CD4-positive, alpha-beta T cell (primary cell): Measurements from ENCODE around the gene GRM8. TPM values are rescaled to one million over a fixed set of nuclear protein-coding genes. Genes with fewer than 3 reads are reported as not detected.

ENCODE experiments used
- ATAC-seq: fragments of 200-7000 bp; cut with Tn5 transposase; one replicate; pipeline ENCODE4 v1.10.0; 2022; ENCODE audit warnings: mild to moderate bottlenecking; ENCODE audit not compliant: poor library complexity
- CTCF ChIA-PET: fragments of 350-600 bp; sonication (Branson Sonifier 250); formaldehyde crosslinking; loops from one replicate; lab custom pipeline; 2021; ENCODE audit warnings: antibody characterized with exemption, inconsistent platforms; lab: Charles Lee
- POLR2A ChIA-PET: fragments of 350-600 bp; sonication (Branson Sonifier 250); formaldehyde crosslinking; loops from one replicate; lab custom pipeline; 2021; ENCODE audit warnings: antibody characterized with exemption, inconsistent platforms; lab: Charles Lee
- DNase-seq, 14 experiments: peaks; one replicate each; pipeline ENCODE4 v3.0.0-alpha.2; 2013 to 2020; ENCODE audit warnings: mixed read lengths in 2 of 14
- H3K27ac ChIP-seq, 2 donors: one replicate each; pipeline versions ENCODE4 v1.5.1 to v1.7.0; 2013; ENCODE audit warnings: low read length in 2 of 2, low read depth in 1 of 2, mild to moderate bottlenecking in 1 of 2
- H3K27me3 ChIP-seq, 2 experiments: 1 replicate in 1 of 2; 2 replicates in 1 of 2; pipeline versions ENCODE4 v1.6.1 to v1.7.0; 2013; ENCODE audit warnings: low read length in 2 of 2, control low read depth in 1 of 2, mild to moderate bottlenecking in 1 of 2, moderate library complexity in 1 of 2; ENCODE audit not compliant: insufficient read depth in 2 of 2, control insufficient read depth in 1 of 2
- H3K36me3 ChIP-seq: one replicate; pipeline ENCODE4 v1.6.1; 2013; ENCODE audit warnings: low read length, control low read depth; ENCODE audit not compliant: insufficient read depth
- H3K4me1 ChIP-seq: one replicate; pipeline ENCODE4 v1.6.1; 2013; ENCODE audit warnings: low read length, control low read depth; ENCODE audit not compliant: insufficient read depth
- H3K4me3 ChIP-seq: one replicate; pipeline ENCODE4 v1.5.1; 2013; ENCODE audit warnings: mild to moderate bottlenecking, low read length, moderate library complexity
- H3K9me3 ChIP-seq, 2 experiments: 1 replicate in 1 of 2; 2 replicates in 1 of 2; pipeline versions ENCODE4 v1.6.1 to v1.7.0; 2013; ENCODE audit warnings: low read length in 2 of 2, mild to moderate bottlenecking in 2 of 2, control low read depth in 1 of 2, moderate library complexity in 1 of 2; ENCODE audit not compliant: control insufficient read depth in 1 of 2, insufficient read depth in 1 of 2
- H3K27ac Mint-ChIP-seq: one replicate; pipeline ENCODE4 v1.8.0; 2020; ENCODE audit warnings: mixed read lengths
- H3K27me3 Mint-ChIP-seq: one replicate; pipeline ENCODE4 v1.8.0; 2021; ENCODE audit warnings: mixed read lengths
- H3K36me3 Mint-ChIP-seq: one replicate; pipeline ENCODE4 v1.8.0; 2021; ENCODE audit warnings: low read depth, mixed read lengths
- H3K4me1 Mint-ChIP-seq: one replicate; pipeline ENCODE4 v1.8.0; 2021; ENCODE audit warnings: low read depth, mixed read lengths
- H3K4me3 Mint-ChIP-seq: one replicate; pipeline ENCODE4 v1.8.0; 2020; ENCODE audit warnings: mild to moderate bottlenecking, mixed read lengths
- H3K9me3 Mint-ChIP-seq: one replicate; pipeline ENCODE4 v1.8.0; 2020; ENCODE audit warnings: mixed read lengths
- intact Hi-C, 2 experiments: fragments of 100-400 bp; cut with DNase I in 1 of 2; cut with micrococcal nuclease in 1 of 2; formaldehyde crosslinking; loops; one replicate each; pipeline versions ENCODE4 v1.15.1 to v1.9.0; 2023 to 2025; cut with DNase I, micrococcal nuclease
- total RNA-seq, 174 experiments: library from RNA in 2 of 174; stranded (reverse) in 2 of 174; gene quantifications; one replicate each; pipeline ENCODE4 v1.2.3 and lab custom pipeline; 2021 to 2026
- TF ChIP-seq, protein P1 (sequence below): fragments of 200-600 bp; IDR thresholded peaks from one replicate; pipeline ENCODE4 v1.8.0; 2022; ENCODE audit warnings: antibody characterized with exemption, mild to moderate bottlenecking

GRM8 gene
- total RNA-seq, 2 experiments from 2014 or later, result not detected

DNA sequence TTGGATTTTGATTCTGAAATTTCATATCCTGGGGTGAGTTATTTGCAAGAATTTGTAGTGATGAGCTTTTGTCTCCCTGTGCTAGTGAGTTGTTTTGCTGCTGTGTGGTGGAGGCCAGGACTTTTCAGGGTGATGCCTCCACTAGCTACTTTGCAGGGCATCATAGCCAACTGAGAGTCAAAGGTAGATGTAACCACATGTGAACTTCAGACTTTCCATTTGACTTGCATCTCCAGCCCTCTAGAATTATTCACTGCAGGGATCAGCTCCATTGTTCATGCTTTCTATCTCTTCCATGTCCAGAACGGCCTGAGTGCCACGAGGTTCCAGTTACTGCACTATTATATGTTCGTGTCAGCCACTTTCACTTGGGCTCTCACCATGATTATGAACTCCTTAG, 534.3 kb downstream of the GRM8 start:
- H3K4me1 ChIP-seq, result no peaks in the 10 kb centered on the region
- ChIA-PET POLR2A (no interaction called here), CTCF (no interaction called here)
- no peak for DNase-seq
- H3K27me3 ChIP-seq, result no peaks in the 10 kb centered on the region
- H3K27ac ChIP-seq, result no peak overlapping the region
- no peak overlapping the region for H3K4me3 Mint-ChIP-seq
- no peaks in the 10 kb centered on the region for H3K9me3 Mint-ChIP-seq
- TF ChIP-seq, protein P1, sequence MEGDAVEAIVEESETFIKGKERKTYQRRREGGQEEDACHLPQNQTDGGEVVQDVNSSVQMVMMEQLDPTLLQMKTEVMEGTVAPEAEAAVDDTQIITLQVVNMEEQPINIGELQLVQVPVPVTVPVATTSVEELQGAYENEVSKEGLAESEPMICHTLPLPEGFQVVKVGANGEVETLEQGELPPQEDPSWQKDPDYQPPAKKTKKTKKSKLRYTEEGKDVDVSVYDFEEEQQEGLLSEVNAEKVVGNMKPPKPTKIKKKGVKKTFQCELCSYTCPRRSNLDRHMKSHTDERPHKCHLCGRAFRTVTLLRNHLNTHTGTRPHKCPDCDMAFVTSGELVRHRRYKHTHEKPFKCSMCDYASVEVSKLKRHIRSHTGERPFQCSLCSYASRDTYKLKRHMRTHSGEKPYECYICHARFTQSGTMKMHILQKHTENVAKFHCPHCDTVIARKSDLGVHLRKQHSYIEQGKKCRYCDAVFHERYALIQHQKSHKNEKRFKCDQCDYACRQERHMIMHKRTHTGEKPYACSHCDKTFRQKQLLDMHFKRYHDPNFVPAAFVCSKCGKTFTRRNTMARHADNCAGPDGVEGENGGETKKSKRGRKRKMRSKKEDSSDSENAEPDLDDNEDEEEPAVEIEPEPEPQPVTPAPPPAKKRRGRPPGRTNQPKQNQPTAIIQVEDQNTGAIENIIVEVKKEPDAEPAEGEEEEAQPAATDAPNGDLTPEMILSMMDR, result no peak
- ATAC-seq, result no peak
- H3K36me3 ChIP-seq, result no peaks in the 10 kb centered on the region
- no peaks in the 10 kb centered on the region for H3K36me3 Mint-ChIP-seq
- no peaks in the 10 kb centered on the region for H3K4me1 Mint-ChIP-seq
- H3K4me3 ChIP-seq, result no peak overlapping the region
- no peaks in the 10 kb centered on the region for H3K9me3 ChIP-seq
- intact Hi-C loops, result no loop called here
- H3K27me3 Mint-ChIP-seq, result no peaks in the 10 kb centered on the region
- H3K27ac Mint-ChIP-seq, result no peak overlapping the region

DNA sequence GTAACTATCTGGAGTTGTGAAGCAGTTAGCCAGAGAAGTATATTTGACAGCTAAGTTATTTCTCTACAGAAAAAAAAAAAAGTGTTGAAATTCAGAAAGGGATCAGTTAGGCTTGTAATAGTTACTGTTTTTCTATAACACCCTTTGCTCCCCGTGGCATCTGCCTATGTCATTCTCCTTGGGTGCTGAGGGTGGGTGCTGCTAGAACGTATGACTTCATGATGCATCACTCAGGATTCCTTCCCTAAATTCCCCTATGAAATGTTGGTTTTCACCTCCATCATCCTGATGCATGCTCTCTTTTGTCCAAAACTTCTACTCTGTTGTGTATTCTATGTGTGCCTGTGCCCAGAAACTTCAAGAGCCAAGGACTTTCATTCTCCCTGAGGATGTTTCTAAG, 536.4 kb downstream of the GRM8 start:
- ChIA-PET POLR2A (no interaction called here), CTCF (no interaction called here)
- H3K9me3 ChIP-seq, result no peaks in the 10 kb centered on the region
- no peaks in the 10 kb centered on the region for H3K27me3 Mint-ChIP-seq
- TF ChIP-seq, protein P1, result no peak
- H3K27me3 ChIP-seq, result no peaks in the 10 kb centered on the region
- DNase-seq (no peak), ATAC-seq (no peak)
- H3K4me3 ChIP-seq, result no peak overlapping the region
- peaks cover 2% of the 10 kb centered on the region for H3K9me3 Mint-ChIP-seq
- intact Hi-C loops, result no loop called here
- H3K4me3 Mint-ChIP-seq, result no peak overlapping the region
- no peaks in the 10 kb centered on the region for H3K36me3 ChIP-seq
- H3K4me1 ChIP-seq, result no peaks in the 10 kb centered on the region
- H3K27ac Mint-ChIP-seq, result no peak overlapping the region
- H3K36me3 Mint-ChIP-seq, result no peaks in the 10 kb centered on the region
- H3K27ac ChIP-seq, result no peak overlapping the region
- no peaks in the 10 kb centered on the region for H3K4me1 Mint-ChIP-seq

DNA sequence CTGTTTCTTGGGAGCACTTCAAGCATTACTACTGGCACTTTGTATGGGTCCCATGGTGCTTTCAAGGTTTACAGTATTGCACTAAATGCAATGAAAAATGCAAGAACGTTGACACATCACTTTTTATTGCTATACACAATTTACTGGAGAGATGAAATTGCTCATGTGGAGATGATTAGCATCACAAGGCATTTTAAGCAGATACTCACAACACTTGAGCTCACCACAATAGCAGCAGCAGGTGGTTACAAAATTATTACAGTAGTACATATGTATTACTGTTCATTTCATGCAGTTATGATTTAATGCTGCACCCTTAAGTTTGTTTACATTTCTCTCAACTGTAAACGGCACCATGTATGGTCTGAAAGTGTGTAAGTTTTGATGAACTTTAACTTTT, 537.7 kb downstream of the GRM8 start:
- ChIA-PET POLR2A (no interaction called here), CTCF (interaction anchor here (1.0 kb wide), 1 partner anchor 8 kb away, joined by 4 read pairs; no protein-coding TSS in a partner anchor)
- Mint-ChIP-seq H3K36me3 (no peaks in the 10 kb centered on the region), H3K27ac (no peak overlapping the region), H3K9me3 (peaks cover 2% of the 10 kb centered on the region), H3K27me3 (no peaks in the 10 kb centered on the region), H3K4me3 (no peak overlapping the region), H3K4me1 (no peaks in the 10 kb centered on the region)
- no peak for ATAC-seq
- Histone ChIP-seq H3K27me3 (no peaks in the 10 kb centered on the region), H3K9me3 (no peaks in the 10 kb centered on the region), H3K4me1 (no peaks in the 10 kb centered on the region), H3K27ac (no peak overlapping the region), H3K36me3 (no peaks in the 10 kb centered on the region), H3K4me3 (no peak overlapping the region)
- intact Hi-C loops, result no loop called here
- no peak for DNase-seq
- TF ChIP-seq, protein P1, result no peak
